DOHH2 (cell line): ENCODE results near the gene TRAP1.
"Not testable (repeated sequence)": the region's sequence is repeated elsewhere in the genome, so short reads cannot be mapped to it uniquely, and the experiment has no call there.

ENCODE experiments used
- H3F3A ChIP-seq: fragments of 200-600 bp; sonication (generic), shearing (Covaris generic); 2 replicates; pipeline ENCODE4 v1.6.0; 2016; ENCODE audit warnings: antibody characterized with exemption, mild to moderate bottlenecking; ENCODE audit not compliant: control insufficient read depth, insufficient read depth
- H3K27ac ChIP-seq: fragments of 200-600 bp; sonication (generic); 2 replicates; pipeline ENCODE4 v1.5.1; 2014; ENCODE audit warnings: low read depth, mild to moderate bottlenecking, low read length, moderate library complexity
- H3K27me3 ChIP-seq: fragments of 200-600 bp; sonication (generic); 2 replicates; pipeline ENCODE4 v1.6.1; 2014; ENCODE audit warnings: mild to moderate bottlenecking, low read length, mixed read lengths; ENCODE audit not compliant: control insufficient read depth
- H3K36me3 ChIP-seq: fragments of 200-600 bp; sonication (generic); 2 replicates; pipeline ENCODE4 v1.6.1; 2014; ENCODE audit warnings: mild to moderate bottlenecking, low read length, moderate library complexity, mixed read lengths; ENCODE audit not compliant: control insufficient read depth
- H3K4me1 ChIP-seq: fragments of 200-600 bp; sonication (generic); 2 replicates; pipeline ENCODE4 v1.6.1; 2014; ENCODE audit warnings: mild to moderate bottlenecking, low read length, mixed read lengths; ENCODE audit not compliant: control insufficient read depth
- H3K4me2 ChIP-seq: fragments of 200-600 bp; sonication (generic); 2 replicates; pipeline ENCODE4 v1.6.0; 2014; ENCODE audit warnings: mild to moderate bottlenecking, low read length, moderate library complexity
- H3K4me3 ChIP-seq: fragments of 200-600 bp; sonication (generic); 2 replicates; pipeline ENCODE4 v1.5.1; 2014; ENCODE audit warnings: mild to moderate bottlenecking, low read length, mixed read lengths
- H3K79me2 ChIP-seq: fragments of 200-600 bp; sonication (generic); 2 replicates; pipeline ENCODE4 v1.6.1; 2014; ENCODE audit warnings: mild to moderate bottlenecking, low read length, mixed read lengths; ENCODE audit not compliant: control insufficient read depth
- H3K9me2 ChIP-seq: fragments of 200-600 bp; sonication (generic); replicated peaks from 2 replicates; pipeline ENCODE4 v1.6.1; 2014; ENCODE audit warnings: mild to moderate bottlenecking, low read length, mixed read lengths; ENCODE audit not compliant: control insufficient read depth
- H3K9me3 ChIP-seq: fragments of 200-600 bp; sonication (generic); 2 replicates; pipeline ENCODE4 v1.6.1; 2014; ENCODE audit warnings: antibody characterized with exemption, low read length, mixed read lengths; ENCODE audit not compliant: control insufficient read depth, insufficient read depth
- H4K20me1 ChIP-seq: fragments of 200-600 bp; sonication (generic); 2 replicates; pipeline ENCODE4 v1.6.0; 2014; ENCODE audit warnings: low read depth, mild to moderate bottlenecking, antibody characterized with exemption, low read length, moderate library complexity; ENCODE audit not compliant: control insufficient read depth, insufficient read depth
- EZH2phosphoT487 ChIP-seq: fragments of 200-600 bp; sonication (generic); IDR thresholded peaks from 2 replicates; pipeline ENCODE4 v1.6.1; 2017; ENCODE audit warnings: borderline replicate concordance, mild to moderate bottlenecking, antibody characterized with exemption, low read length, moderate library complexity, mixed read lengths
- TF ChIP-seq, protein P1 (sequence below): fragments of 200-600 bp; sonication (generic); IDR thresholded peaks from one replicate; pipeline ENCODE4 v1.5.1; 2014; ENCODE audit warnings: antibody characterized with exemption, mild to moderate bottlenecking, low read depth, low read length; ENCODE audit not compliant: poor library complexity, severe bottlenecking

Gene TRAP1

DNA sequence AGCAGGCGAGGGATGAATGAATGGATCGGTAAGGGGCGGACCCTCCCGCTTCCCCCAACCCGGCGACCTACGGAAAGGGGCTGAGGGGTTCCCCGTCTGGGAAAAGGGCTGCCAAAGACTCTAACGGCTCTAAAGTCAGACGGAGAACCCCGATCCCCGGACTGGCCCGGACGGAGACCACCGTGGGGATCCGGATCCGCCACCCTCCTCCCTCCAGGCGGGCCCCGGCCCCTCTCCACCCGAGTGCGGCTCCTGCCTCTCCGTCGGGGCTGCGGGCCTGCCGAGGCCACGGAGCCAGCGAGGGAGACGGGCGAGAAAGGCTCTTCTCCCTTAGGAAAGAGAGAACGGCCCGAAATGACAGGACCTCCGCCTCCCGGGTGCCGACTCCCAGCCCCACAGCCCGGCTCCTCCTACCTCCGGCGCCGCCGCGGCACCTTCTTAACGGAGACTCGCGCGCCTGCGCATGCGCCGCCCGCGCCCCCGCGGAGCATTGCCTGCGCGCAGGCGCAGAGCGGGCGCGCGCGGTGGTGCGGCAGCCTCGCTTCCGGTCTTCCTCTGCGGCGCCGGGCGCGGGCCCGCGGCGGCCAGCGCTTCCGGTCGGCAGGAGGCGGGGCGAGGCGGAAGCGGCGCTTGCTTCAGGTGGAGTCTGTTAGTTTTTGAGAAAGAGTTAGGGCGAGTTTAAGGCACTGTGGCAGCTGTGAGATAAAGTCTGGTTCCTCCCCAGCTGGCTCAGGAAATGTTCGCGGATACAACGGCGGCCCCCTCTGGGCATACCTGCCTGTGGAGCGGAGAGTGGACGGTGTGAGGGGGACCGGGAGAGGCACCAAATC, 106.0 kb downstream of the TRAP1 start, which contains the start of gene SLX4:
Gene SLX4, minus strand, starts transcription at position 461 of the 830 bp plus-strand sequence. CDS start 2,642 bp downstream, outside the sequence.
- Histone ChIP-seq H3K27me3 (no peaks in the 10 kb centered on the region), H3K9me3 (peaks cover 9% of the 10 kb centered on the region; the same call in 1 of the 2 replicates), H3K27ac (peak within 1 kb of the TSS; percentile 95), H3F3A (peaks cover 26% of the 10 kb centered on the region), H3K4me3 (peak within 1 kb of the TSS; percentile 98), H4K20me1 (no peaks in the 10 kb centered on the region), H3K4me2 (peak within 1 kb of the TSS; percentile 93), H3K79me2 (peaks cover 97% of the 10 kb centered on the region), H3K36me3 (peaks cover 84% of the 10 kb centered on the region), H3K4me1 (peaks cover 75% of the 10 kb centered on the region), H3K9me2 (no peaks in the 10 kb centered on the region)
- no peak for TF ChIP-seq EZH2phosphoT487
- TF ChIP-seq, protein P1, sequence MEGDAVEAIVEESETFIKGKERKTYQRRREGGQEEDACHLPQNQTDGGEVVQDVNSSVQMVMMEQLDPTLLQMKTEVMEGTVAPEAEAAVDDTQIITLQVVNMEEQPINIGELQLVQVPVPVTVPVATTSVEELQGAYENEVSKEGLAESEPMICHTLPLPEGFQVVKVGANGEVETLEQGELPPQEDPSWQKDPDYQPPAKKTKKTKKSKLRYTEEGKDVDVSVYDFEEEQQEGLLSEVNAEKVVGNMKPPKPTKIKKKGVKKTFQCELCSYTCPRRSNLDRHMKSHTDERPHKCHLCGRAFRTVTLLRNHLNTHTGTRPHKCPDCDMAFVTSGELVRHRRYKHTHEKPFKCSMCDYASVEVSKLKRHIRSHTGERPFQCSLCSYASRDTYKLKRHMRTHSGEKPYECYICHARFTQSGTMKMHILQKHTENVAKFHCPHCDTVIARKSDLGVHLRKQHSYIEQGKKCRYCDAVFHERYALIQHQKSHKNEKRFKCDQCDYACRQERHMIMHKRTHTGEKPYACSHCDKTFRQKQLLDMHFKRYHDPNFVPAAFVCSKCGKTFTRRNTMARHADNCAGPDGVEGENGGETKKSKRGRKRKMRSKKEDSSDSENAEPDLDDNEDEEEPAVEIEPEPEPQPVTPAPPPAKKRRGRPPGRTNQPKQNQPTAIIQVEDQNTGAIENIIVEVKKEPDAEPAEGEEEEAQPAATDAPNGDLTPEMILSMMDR = no peak

DNA sequence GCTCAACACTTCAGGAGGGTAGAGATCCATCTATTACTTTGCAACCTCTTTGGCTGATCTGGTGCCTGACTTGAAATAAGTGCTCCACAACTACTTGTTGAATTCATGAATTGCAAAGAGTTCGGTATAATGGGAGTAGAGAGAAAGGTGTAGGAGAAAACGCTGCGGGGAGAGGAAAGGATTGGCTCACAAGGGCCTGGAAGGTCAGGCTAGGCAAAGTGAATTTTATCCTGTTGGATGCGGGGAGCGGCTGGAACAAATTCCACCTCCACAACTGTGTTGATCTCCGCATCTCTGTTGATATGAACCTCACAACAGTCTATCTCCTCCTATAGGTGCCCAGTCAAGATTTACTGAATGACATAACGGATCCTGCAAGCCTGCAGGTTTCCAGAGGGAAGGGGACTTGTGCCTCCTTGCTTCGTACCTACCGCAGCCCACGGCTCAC, 106.6 kb downstream of the TRAP1 start:
- peaks cover 95% of the 10 kb centered on the region for H3K79me2 ChIP-seq
- peak overlapping the region; percentile 82 for H3K27ac ChIP-seq
- TF ChIP-seq EZH2phosphoT487 = no peak
- TF ChIP-seq, protein P1 = no peak
- H3K9me3 ChIP-seq = peaks cover 9% of the 10 kb centered on the region; the same call in 1 of the 2 replicates
- peaks cover 82% of the 10 kb centered on the region for H3K36me3 ChIP-seq
- peak overlapping the region; percentile 83 for H3K4me2 ChIP-seq
- H3K9me2 ChIP-seq = no peaks in the 10 kb centered on the region
- H3K4me3 ChIP-seq = peak overlapping the region; percentile 98
- H4K20me1 ChIP-seq = no peaks in the 10 kb centered on the region
- H3F3A ChIP-seq = peaks cover 26% of the 10 kb centered on the region
- no peaks in the 10 kb centered on the region for H3K27me3 ChIP-seq
- H3K4me1 ChIP-seq = peaks cover 74% of the 10 kb centered on the region

DNA sequence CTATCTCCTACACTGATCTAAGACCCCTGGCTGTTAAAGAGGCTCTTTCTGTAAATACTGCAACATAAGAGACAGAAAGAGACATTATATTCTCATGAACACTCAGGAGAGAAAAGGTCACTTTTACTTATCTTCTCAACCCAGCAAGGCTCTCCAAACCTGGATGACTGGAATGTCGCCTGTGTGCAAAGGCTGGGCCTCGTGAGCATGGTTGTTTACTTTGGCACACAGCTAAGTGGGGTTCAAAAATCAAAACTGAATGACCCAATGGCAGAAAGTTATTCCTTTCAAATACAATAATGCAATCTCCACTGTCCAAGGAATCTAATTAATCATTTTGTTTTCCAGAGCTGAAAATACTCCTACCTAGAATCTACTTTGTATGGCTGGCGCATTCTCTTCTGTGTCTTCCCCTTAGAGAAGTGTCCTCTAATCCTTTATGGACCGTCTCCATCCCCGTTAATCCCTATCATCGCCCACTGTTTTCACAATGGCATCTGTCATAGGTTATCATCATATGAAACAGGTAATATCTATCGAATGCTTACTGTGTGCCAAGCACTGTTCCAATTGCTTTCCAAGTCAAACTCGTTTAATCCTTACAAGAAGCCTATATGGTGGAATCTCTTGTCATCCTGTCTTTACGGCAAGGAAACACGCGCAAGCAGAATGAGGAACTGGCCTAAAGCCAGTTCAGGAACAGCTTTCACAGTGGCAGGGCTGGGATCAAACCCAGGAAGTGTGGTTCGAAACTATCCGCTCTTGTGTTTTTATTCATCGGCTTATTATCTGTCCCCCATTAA, 107.2 kb downstream of the TRAP1 start:
- H3K4me3 ChIP-seq = peak overlapping the region; percentile 98
- peak overlapping the region; percentile 83 for H3K4me2 ChIP-seq
- peak overlapping the region; percentile 82 for H3K27ac ChIP-seq
- peaks cover 26% of the 10 kb centered on the region for H3F3A ChIP-seq
- H3K9me3 ChIP-seq = peaks cover 9% of the 10 kb centered on the region; the same call in 1 of the 2 replicates
- peaks cover 79% of the 10 kb centered on the region for H3K36me3 ChIP-seq
- H3K27me3 ChIP-seq = no peaks in the 10 kb centered on the region
- H4K20me1 ChIP-seq = no peaks in the 10 kb centered on the region
- TF ChIP-seq EZH2phosphoT487 = no peak
- peaks cover 68% of the 10 kb centered on the region for H3K4me1 ChIP-seq
- peaks cover 88% of the 10 kb centered on the region for H3K79me2 ChIP-seq
- no peaks in the 10 kb centered on the region for H3K9me2 ChIP-seq

DNA sequence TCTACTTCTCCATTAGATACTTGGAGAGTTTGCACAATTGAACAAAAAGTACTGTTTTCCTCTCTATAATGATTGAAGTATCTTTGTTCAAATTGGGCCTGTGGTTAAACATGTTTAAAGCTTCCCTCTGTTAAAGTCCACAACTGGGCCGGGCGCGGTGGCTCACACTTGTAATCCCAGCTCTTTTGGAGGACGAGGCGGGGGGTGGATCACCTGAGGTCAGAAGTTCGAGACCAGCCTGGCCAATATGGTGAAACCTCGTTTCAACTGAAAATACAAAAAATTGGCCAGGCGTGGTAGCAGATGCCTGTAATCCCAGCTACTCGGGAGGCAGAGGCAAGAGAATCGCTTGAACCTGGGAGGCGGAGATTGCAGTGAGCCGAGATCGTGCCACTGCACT, 108.3 kb downstream of the TRAP1 start:
- not testable (repeated sequence) for H3K9me2 ChIP-seq, H4K20me1 ChIP-seq, H3K9me3 ChIP-seq, H3K27me3 ChIP-seq
- Histone ChIP-seq H3K27ac (peak overlapping the region; percentile 86), H3K4me2 (peak overlapping the region; percentile 78), H3K36me3 (peaks cover 74% of the 10 kb centered on the region), H3F3A (peaks cover 26% of the 10 kb centered on the region), H3K79me2 (peaks cover 77% of the 10 kb centered on the region), H3K4me1 (peaks cover 56% of the 10 kb centered on the region), H3K4me3 (peak overlapping the region; percentile 68)
